HG03575 (cell line): ENCODE measurements around the gene ASGR1.

Experiments used
- ATAC-seq: cut with Tn5 transposase; IDR thresholded peaks from one replicate; pipeline ENCODE4 v1.9.1; 2021; ENCODE audit not compliant: unreplicated experiment, insufficient number of reproducible peaks, low FRiP score; ENCODE audit errors: extremely low read depth

Gene ASGR1

GRCh38 chr17:7179317-7180254, at the start of gene ASGR1:
ASGR1 (minus strand) TSS chr17:7179370; CDS start chr17:7178563, 807 bp downstream.
- ATAC-seq, result no peak

- no peak for ATAC-seq
Measured at GRCh38 chr17:7228920-7229319, 49.8 kb upstream of the ASGR1 start.

GRCh38 chr17:7226721-7227710, 47.8 kb upstream of the ASGR1 start:
- ATAC-seq, result no peak

GRCh38 chr17:7225711-7226331, 46.7 kb upstream of the ASGR1 start:
- ATAC-seq, result no peak

GRCh38 chr17:7224661-7225111, 45.5 kb upstream of the ASGR1 start:
- ATAC-seq, result no peak

GRCh38 chr17:7224110-7224509, 44.9 kb upstream of the ASGR1 start:
- no peak for ATAC-seq

- no peak for ATAC-seq
Measured at GRCh38 chr17:7223375-7223774, 44.2 kb upstream of the ASGR1 start.

- ATAC-seq, result no peak
Measured at GRCh38 chr17:7222972-7223292, 43.8 kb upstream of the ASGR1 start.

GRCh38 chr17:7222093-7222971, 43.2 kb upstream of the ASGR1 start:
- ATAC-seq, result no peak

GRCh38 chr17:7221278-7222092, 42.3 kb upstream of the ASGR1 start:
- ATAC-seq, result no peak

GRCh38 chr17:7220593-7221277, 41.6 kb upstream of the ASGR1 start:
- no peak for ATAC-seq

- no peak for ATAC-seq
Measured at GRCh38 chr17:7219812-7220592, 40.8 kb upstream of the ASGR1 start, which contains the start of the genes ACADVL and DLG4. ACADVL (plus strand) TSS chr17:7219938; CDS start chr17:7219985, 47 bp downstream. DLG4 (minus strand) TSS chr17:7219836.

GRCh38 chr17:7219229-7219811, 40.1 kb upstream of the ASGR1 start:
- no peak for ATAC-seq

GRCh38 chr17:7218758-7219157, 39.6 kb upstream of the ASGR1 start:
- ATAC-seq, result no peak

GRCh38 chr17:7218166-7218565, 39.0 kb upstream of the ASGR1 start:
- no peak for ATAC-seq
